BLaER1 treated with 17β-estradiol and CSF1 and Interleukin-3, amounts not matched to agents 10 nM and 100 nM (cell line): ENCODE results near the gene NF1.
A peak's percentile ranks its signal among the peaks of the same experiment; 100 is the strongest.

Experiments
- H3K27ac ChIP-seq, 11 experiments: shearing (Covaris generic); formaldehyde crosslinking; 2 replicates each; pipeline ENCODE4 v1.8.1; 2022
- H3K27me3 ChIP-seq, 11 experiments: shearing (Covaris generic); formaldehyde crosslinking; 2 replicates each; pipeline ENCODE4 v1.8.1; 2022
- H3K36me3 ChIP-seq, 11 experiments: shearing (Covaris generic); formaldehyde crosslinking; 2 replicates each; pipeline ENCODE4 v1.8.1; 2022
- H3K4me1 ChIP-seq, 10 experiments: shearing (Covaris generic); formaldehyde crosslinking; 2 replicates each; pipeline ENCODE4 v1.8.1; 2022
- H3K4me2 ChIP-seq, 11 experiments: shearing (Covaris generic); formaldehyde crosslinking; 2 replicates each; pipeline ENCODE4 v1.8.1; 2022
- H3K4me3 ChIP-seq, 10 experiments: shearing (Covaris generic); formaldehyde crosslinking; 2 replicates each; pipeline ENCODE4 v1.8.1; 2022
- H3K9ac ChIP-seq, 11 experiments: shearing (Covaris generic); formaldehyde crosslinking; 2 replicates each; pipeline ENCODE4 v1.8.1; 2022
- H3K9me3 ChIP-seq, 11 experiments: shearing (Covaris generic); formaldehyde crosslinking; replicated peaks in 1 of 11; 2 replicates each; pipeline ENCODE4 v1.8.1; 2022
- H4K20me1 ChIP-seq, 11 experiments: shearing (Covaris generic); formaldehyde crosslinking; 2 replicates each; pipeline ENCODE4 v1.8.1; 2022
- Cebpa-rat ChIP-seq, 11 experiments: shearing (Covaris generic); IDR thresholded peaks; 2 replicates each; pipeline ENCODE4 v1.8.1; 2022

Gene NF1

DNA sequence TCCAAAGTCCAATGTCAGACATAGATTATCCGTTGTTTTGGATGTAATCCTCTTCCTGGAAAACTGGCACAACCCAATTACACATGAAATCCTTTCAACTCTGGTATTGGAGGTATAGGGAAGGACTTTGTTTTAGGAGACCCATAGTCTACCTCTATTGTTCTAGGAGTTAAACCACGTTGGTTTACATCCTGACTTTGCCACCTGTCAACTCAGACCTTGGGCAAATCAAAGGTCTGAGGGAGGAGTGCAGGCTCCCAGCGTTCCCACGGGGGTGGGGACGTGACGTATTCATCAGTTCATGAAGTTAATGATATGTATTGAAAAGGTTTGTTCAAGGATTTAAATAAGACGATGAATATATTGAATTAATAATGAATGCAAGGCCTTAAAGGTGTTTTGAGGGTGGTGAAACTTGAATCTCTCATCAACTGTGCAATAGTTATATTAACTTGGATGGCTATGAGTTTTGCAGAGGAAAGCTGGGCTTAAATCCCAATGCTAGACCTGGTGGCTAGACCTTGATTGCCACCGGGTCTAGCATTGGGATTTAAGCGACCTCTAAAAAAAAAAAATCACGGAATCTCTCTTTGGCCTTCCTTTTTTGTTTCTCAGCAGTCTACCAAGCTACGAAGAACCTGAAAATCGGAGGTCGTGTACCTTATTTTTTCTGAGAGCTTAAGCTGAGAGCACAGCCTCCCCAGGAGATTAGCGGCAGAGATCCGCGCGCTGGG, 744 bp upstream of the NF1 start:
- Histone ChIP-seq H4K20me1 (peaks cover 0 to 29% (median 10%) of the 10 kb centered on the region in 11 experiments; a peak in 14 of 22 replicates), H3K36me3 (peaks cover 0 to 4% (median 0%) of the 10 kb centered on the region in 11 experiments; a peak in 2 of 22 replicates), H3K27ac (peak overlapping the region; percentile 54 to 93 (median 82); a peak in 19 of 22 replicates), H3K27me3 (no peaks in the 10 kb centered on the region), H3K9ac (peak overlapping the region; percentile 84 to 97 (median 89); a peak in 21 of 22 replicates), H3K4me1 (peaks cover 9 to 25% (median 19%) of the 10 kb centered on the region in 10 experiments), H3K4me2 (peak overlapping the region; percentile 41 to 71 (median 59); a peak in 20 of 22 replicates), H3K4me3 (peak overlapping the region; percentile 66 to 91 (median 86)), H3K9me3 (no peaks in the 10 kb centered on the region)
- no peak for TF ChIP-seq Cebpa-rat (IDR thresholded peaks at IDR 0.05)

DNA sequence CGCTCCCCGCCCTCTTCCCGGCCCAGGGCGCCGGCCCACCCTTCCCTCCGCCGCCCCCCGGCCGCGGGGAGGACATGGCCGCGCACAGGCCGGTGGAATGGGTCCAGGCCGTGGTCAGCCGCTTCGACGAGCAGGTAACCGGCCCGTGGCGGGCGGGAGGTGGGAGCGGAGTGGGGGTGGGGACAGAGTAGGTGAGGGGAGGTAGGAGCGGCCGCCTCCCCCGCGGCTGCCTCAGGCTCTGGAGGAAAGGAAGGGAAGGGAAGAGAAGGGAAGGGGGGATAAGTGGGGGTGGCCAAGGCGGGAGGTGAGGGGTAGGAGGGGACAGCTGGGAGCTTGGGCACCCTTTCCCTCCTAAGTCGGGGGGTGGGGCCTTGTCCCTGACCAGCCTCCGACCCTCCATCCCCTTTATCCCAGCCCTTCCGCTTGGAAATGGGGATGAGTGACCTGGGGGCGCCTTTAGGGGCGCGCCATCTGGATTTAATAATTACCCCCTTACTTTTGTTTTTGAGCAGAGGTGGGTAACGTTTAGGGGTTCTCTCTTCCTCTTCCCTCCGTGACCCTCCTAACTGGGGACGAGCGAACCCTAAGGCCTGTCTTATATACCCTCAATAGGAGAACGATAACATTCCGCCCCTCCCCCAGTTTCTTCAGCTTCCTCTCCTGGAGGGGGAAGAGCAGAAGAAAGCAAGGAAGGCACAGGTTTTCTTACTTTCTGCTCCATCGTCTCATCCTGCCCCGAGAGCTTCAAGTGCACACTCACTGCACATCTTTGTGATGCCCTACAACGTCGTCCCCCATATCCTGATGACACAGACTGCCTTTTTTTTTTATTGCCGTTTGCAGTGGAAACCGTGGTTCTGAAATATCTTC, 694 bp downstream of the NF1 start:
- Histone ChIP-seq H3K9me3 (no peaks in the 10 kb centered on the region), H3K27ac (peak overlapping the region; percentile 73 to 93 (median 86)), H3K4me3 (peak overlapping the region; percentile 66 to 91 (median 86)), H4K20me1 (peaks cover under 1 to 41% (median 17%) of the 10 kb centered on the region in 11 experiments; a peak in 15 of 22 replicates), H3K4me1 (peaks cover 9 to 25% (median 19%) of the 10 kb centered on the region in 10 experiments), H3K36me3 (peaks cover 0 to 4% (median 0%) of the 10 kb centered on the region in 11 experiments; a peak in 2 of 22 replicates), H3K27me3 (no peaks in the 10 kb centered on the region), H3K4me2 (peak overlapping the region; percentile 84 to 98 (median 91)), H3K9ac (peak overlapping the region; percentile 84 to 97 (median 89))
- no peak for TF ChIP-seq Cebpa-rat (IDR thresholded peaks at IDR 0.05)

DNA sequence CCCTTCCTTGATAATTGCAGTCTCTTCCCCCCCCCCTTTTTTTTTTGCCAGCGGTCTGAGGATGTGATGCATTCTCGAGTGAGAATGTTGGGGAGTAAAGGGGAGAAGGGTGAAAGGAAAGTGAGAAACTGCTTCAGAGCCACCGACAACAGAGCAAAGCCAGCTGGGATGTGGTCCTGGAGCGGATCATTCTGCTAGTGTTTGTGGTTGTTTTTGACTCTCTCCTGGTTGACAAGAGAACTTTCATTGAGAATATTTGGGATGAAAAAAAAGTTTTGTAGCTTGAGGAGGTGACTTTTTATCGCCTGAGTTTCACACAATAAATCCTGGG, 1.3 kb downstream of the NF1 start:
- H3K9me3 ChIP-seq: no peaks in the 10 kb centered on the region
- H3K27ac ChIP-seq: peak overlapping the region; percentile 73 to 93 (median 86); a peak in 17 of 22 replicates
- peak overlapping the region; percentile 84 to 97 (median 89); a peak in 20 of 22 replicates for H3K9ac ChIP-seq

DNA sequence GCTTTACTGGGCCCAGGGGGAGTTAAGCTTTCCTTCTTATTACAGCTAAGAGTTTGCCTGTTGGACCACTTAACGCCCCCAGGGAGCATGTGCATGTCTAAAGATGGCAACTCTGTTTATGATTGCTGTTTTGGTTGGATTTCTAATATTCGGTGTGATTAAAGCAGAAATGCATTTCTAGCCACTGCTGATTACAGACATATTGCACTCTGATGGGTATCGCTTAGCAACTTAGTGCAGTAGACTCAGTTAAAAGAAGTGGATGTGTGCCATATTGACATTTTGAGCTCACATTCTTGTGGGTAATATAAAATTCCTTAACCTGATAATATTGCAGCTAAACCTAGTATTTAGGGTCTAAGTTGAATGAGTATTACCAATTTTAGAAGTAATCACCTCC, 4.2 kb downstream of the NF1 start:
- peaks cover 22 to 76% (median 42%) of the 10 kb centered on the region in 11 experiments; a peak in 18 of 22 replicates for H4K20me1 ChIP-seq
- H3K27ac ChIP-seq: no peak overlapping the region
- peaks cover 9 to 22% (median 15%) of the 10 kb centered on the region in 10 experiments for H3K4me1 ChIP-seq
- H3K4me2 ChIP-seq: no peak overlapping the region
- no peak overlapping the region for H3K9ac ChIP-seq
- no peak overlapping the region for H3K4me3 ChIP-seq
- H3K9me3 ChIP-seq: no peaks in the 10 kb centered on the region; a peak in 1 of 22 replicates
- TF ChIP-seq Cebpa-rat (IDR thresholded peaks at IDR 0.05): no peak
- no peaks in the 10 kb centered on the region for H3K27me3 ChIP-seq
- peaks cover 0 to 9% (median 0%) of the 10 kb centered on the region in 11 experiments; a peak in 3 of 22 replicates for H3K36me3 ChIP-seq

More for the DNA sequence above, 1.3 kb downstream of the NF1 start:
- Histone ChIP-seq H3K4me3 (peak overlapping the region; percentile 66 to 91 (median 86)), H3K4me2 (peak overlapping the region; percentile 84 to 98 (median 91)), H4K20me1 (peaks cover 6 to 47% (median 23%) of the 10 kb centered on the region in 11 experiments; a peak in 16 of 22 replicates), H3K27me3 (no peaks in the 10 kb centered on the region), H3K36me3 (peaks cover 0 to 8% (median 0%) of the 10 kb centered on the region in 11 experiments; a peak in 3 of 22 replicates), H3K4me1 (peaks cover 9 to 25% (median 19%) of the 10 kb centered on the region in 10 experiments)
- no peak for TF ChIP-seq Cebpa-rat (IDR thresholded peaks at IDR 0.05)

DNA sequence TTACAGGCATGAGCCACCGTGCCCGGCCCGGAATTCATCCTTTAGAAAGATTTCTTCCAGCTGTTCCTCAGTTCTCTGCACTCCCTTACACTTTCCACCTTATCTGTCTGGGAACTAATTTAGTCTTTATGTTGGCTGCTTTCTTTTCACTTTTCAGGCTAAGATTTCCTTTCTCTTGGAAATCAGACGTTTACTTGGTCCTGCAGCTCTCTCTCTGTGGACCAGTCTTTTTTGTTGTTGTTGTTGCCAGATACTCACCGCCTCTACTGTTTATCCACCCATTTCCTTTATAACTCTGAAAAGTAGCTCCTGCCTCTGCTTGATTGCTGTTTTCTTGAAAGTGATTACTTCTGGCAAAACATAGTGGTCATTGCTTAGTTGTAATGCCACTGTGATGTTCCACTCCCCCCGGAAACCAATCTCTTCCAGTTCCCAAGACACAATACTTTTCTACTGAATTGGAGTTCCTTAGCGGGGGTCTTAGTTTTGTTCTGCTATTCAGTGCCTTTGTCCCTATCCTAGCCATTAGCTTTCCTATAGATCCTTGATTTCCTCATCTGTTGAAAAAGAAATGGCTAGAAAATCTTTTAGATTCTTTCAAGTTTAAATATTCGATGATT, 6.2 kb downstream of the NF1 start:
- H3K9ac ChIP-seq: no peak overlapping the region
- H3K27ac ChIP-seq: no peak overlapping the region
- no peak overlapping the region for H3K4me3 ChIP-seq
- H3K36me3 ChIP-seq: peaks cover 0 to 15% (median 0%) of the 10 kb centered on the region in 11 experiments; a peak in 6 of 22 replicates
- TF ChIP-seq Cebpa-rat (IDR thresholded peaks at IDR 0.05): no peak
- H4K20me1 ChIP-seq: peaks cover 32 to 94% (median 61%) of the 10 kb centered on the region in 11 experiments; a peak in 18 of 22 replicates
- no peaks in the 10 kb centered on the region for H3K27me3 ChIP-seq
- peaks cover 7 to 14% (median 10%) of the 10 kb centered on the region in 10 experiments for H3K4me1 ChIP-seq
- H3K9me3 ChIP-seq: no peaks in the 10 kb centered on the region; a peak in 1 of 22 replicates
- H3K4me2 ChIP-seq: no peak overlapping the region

DNA sequence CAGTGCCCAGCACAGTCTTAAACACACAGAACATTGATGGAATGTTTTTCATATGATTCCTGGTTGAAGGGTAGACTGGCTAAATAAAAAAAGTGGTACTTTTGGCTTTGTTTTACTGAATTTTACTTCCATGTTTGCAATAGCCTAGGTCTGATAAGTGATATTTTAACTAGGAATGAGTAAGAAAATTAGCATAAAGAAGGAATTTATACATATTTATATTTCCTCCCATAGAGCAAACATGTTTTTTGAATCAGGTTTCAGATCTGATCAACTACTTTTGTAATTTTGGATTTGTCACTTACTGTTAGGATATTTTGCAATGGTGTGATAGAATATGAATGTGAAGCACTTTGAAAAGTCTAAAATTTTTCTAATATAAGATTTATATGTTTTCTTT, 7.2 kb downstream of the NF1 start:
- Histone ChIP-seq H3K36me3 (peaks cover 0 to 16% (median under 1%) of the 10 kb centered on the region in 11 experiments; a peak in 9 of 22 replicates), H3K9me3 (no peaks in the 10 kb centered on the region; a peak in 1 of 22 replicates), H3K4me2 (no peak overlapping the region), H4K20me1 (peaks cover 30 to 94% (median 63%) of the 10 kb centered on the region in 11 experiments; a peak in 18 of 22 replicates), H3K27me3 (no peaks in the 10 kb centered on the region), H3K4me1 (peaks cover 0 to 6% (median under 1%) of the 10 kb centered on the region in 10 experiments; a peak in 4 of 20 replicates), H3K27ac (no peak overlapping the region), H3K9ac (no peak overlapping the region), H3K4me3 (no peak overlapping the region)
- no peak for TF ChIP-seq Cebpa-rat (IDR thresholded peaks at IDR 0.05)

DNA sequence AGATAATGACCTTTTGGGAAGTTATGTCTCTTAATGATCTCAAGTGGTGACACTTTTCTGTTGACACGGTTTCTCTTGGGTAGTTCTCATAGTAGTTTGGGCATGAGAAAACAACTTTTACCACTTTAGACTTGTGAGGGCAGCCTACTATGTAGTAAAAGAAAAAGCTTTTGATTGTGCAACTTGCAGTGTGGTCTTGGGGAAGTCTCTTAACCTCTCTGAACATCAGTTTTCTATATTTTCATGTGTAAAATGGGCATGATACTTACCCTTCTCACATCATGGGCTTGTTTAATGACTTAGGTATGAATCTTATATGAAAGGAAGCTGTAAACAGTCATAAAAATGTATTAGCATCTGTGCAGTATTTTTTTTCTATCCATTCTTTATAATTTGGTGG, 11.2 kb downstream of the NF1 start:
- no peak overlapping the region for H3K27ac ChIP-seq
- no peak overlapping the region for H3K4me3 ChIP-seq
- peaks cover 27 to 100% (median 68%) of the 10 kb centered on the region in 11 experiments; a peak in 18 of 22 replicates for H4K20me1 ChIP-seq
- peaks cover 0 to 24% (median 5%) of the 10 kb centered on the region in 11 experiments; a peak in 8 of 22 replicates for H3K36me3 ChIP-seq
- no peaks in the 10 kb centered on the region for H3K27me3 ChIP-seq
- peaks cover 0 to 16% (median 6%) of the 10 kb centered on the region in 10 experiments; a peak in 10 of 20 replicates for H3K4me1 ChIP-seq
- H3K9me3 ChIP-seq: no peaks in the 10 kb centered on the region; a peak in 1 of 22 replicates
- no peak overlapping the region for H3K9ac ChIP-seq
- no peak for TF ChIP-seq Cebpa-rat (IDR thresholded peaks at IDR 0.05)
- no peak overlapping the region for H3K4me2 ChIP-seq

DNA sequence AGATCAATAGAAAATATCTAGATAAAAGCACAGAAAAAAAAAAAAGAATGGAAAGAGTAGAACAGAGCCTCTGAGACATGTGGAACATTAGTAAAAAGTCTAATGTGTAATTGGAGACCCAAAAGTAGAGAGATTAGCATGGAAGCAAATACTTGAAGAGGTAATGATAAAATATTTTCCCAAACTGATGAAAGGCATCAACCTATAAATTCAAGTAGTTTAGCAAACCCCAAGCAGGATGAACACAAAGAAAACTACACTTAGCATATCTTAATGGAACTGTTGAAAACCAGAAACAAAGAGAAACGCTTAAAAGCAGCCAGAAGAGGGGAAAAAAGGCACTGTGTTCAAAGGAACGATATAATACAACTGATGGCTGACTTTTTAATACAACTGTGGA, 16.4 kb downstream of the NF1 start:
- Histone ChIP-seq H3K4me2 (no peak overlapping the region), H3K27ac (no peak overlapping the region), H3K9ac (no peak overlapping the region), H3K4me3 (no peak overlapping the region), H3K36me3 (peaks cover 0 to 21% (median 8%) of the 10 kb centered on the region in 11 experiments; a peak in 8 of 22 replicates), H3K4me1 (peaks cover 17 to 37% (median 32%) of the 10 kb centered on the region in 10 experiments; a peak in 19 of 20 replicates), H3K27me3 (no peaks in the 10 kb centered on the region), H4K20me1 (peaks cover 3 to 92% (median 34%) of the 10 kb centered on the region in 11 experiments; a peak in 16 of 22 replicates), H3K9me3 (no peaks in the 10 kb centered on the region)
- TF ChIP-seq Cebpa-rat (IDR thresholded peaks at IDR 0.05): no peak
